Hepatocyte (in vitro differentiated cells): ENCODE data around the gene IGSF22. TPM values are rescaled to one million over a fixed set of nuclear protein-coding genes. Genes with fewer than 3 reads are reported as not detected.

ENCODE experiments used
- DNase-seq: peaks from one replicate; pipeline ENCODE4 v3.0.0-alpha.2; 2016; ENCODE audit warnings: low spot score
- H2AFZ ChIP-seq: fragments of 200-600 bp; sonication (generic); 2 replicates; pipeline ENCODE4 v1.6.0; 2016; ENCODE audit warnings: antibody characterized with exemption, mild to moderate bottlenecking
- H3K27ac ChIP-seq: fragments of 200-600 bp; sonication (generic); 2 replicates; pipeline ENCODE4 v1.5.1; 2016; ENCODE audit warnings: mild to moderate bottlenecking
- H3K27me3 ChIP-seq: fragments of 200-600 bp; sonication (generic); 2 replicates; pipeline ENCODE4 v1.6.1; 2016
- H3K36me3 ChIP-seq: fragments of 200-600 bp; sonication (generic); replicated peaks from 2 replicates; pipeline ENCODE4 v1.5.1; 2016; ENCODE audit warnings: low read depth; ENCODE audit not compliant: insufficient read depth
- H3K4me1 ChIP-seq: fragments of 200-600 bp; sonication (generic); 2 replicates; pipeline ENCODE4 v1.5.1; 2016; ENCODE audit warnings: mild to moderate bottlenecking, moderate library complexity; ENCODE audit not compliant: insufficient read depth
- H3K4me2 ChIP-seq: fragments of 200-600 bp; sonication (generic); 2 replicates; pipeline ENCODE4 v1.6.0; 2016
- H3K4me3 ChIP-seq: fragments of 200-600 bp; sonication (generic); 2 replicates; pipeline ENCODE4 v1.5.1; 2016; ENCODE audit warnings: mild to moderate bottlenecking
- H3K79me2 ChIP-seq: fragments of 200-600 bp; sonication (generic); 2 replicates; pipeline ENCODE4 v1.6.0; 2017; ENCODE audit warnings: mild to moderate bottlenecking
- H3K9me2 ChIP-seq: fragments of 200-600 bp; sonication (generic); replicated peaks from 2 replicates; pipeline ENCODE4 v1.6.0; 2017; ENCODE audit warnings: mild to moderate bottlenecking; ENCODE audit not compliant: insufficient read depth
- H3K9me3 ChIP-seq: fragments of 200-600 bp; sonication (generic); 2 replicates; pipeline ENCODE4 v1.5.1; 2016; ENCODE audit warnings: low read depth, mild to moderate bottlenecking
- H4K20me1 ChIP-seq: fragments of 200-600 bp; sonication (generic); 2 replicates; pipeline ENCODE4 v1.6.0; 2016; ENCODE audit warnings: mild to moderate bottlenecking; ENCODE audit not compliant: insufficient read depth, poor library complexity, severe bottlenecking
- EZH2 ChIP-seq: fragments of 200-600 bp; sonication (generic); IDR thresholded peaks from 2 replicates; pipeline ENCODE4 v1.6.1; 2016; ENCODE audit warnings: antibody characterized with exemption, mild to moderate bottlenecking, borderline replicate concordance
- EZH2phosphoT487 ChIP-seq: fragments of 200-600 bp; sonication (generic); IDR thresholded peaks from one replicate; pipeline ENCODE4 v1.6.1; 2018; ENCODE audit warnings: antibody characterized with exemption, mild to moderate bottlenecking, low read depth, moderate library complexity; ENCODE audit not compliant: unreplicated experiment, severe bottlenecking
- WGBS: methylation state at CpG from one replicate; pipeline ENCODE4 v1.1.6; 2016; ENCODE audit warnings: low lambda C conversion rate; ENCODE audit errors: missing lambda C conversion rate; 5-methylcytosine and 5-hydroxymethylcytosine counted together
- polyA plus RNA-seq: library from polyadenylated mRNA; unstranded; fragments of >200 nt; fragmentation: Nextera tagmentation; extraction: Ambion mirVana; gene quantifications from 2 replicates; pipeline ENCODE4 v1.2.1, GENCODE V29; 2016
- total RNA-seq: library from RNA; depleted of rRNA; stranded (reverse); fragments of >200 nt; gene quantifications from 2 replicates; pipeline ENCODE4 v1.2.3, GENCODE V29; 2014
- TF ChIP-seq, protein P1 (sequence below): fragments of 200-600 bp; sonication (generic); IDR thresholded peaks from 2 replicates; pipeline ENCODE4 v1.5.1; 2016; ENCODE audit warnings: antibody characterized with exemption, mild to moderate bottlenecking; ENCODE audit not compliant: poor library complexity

IGSF22 gene
- total and polyA plus RNA-seq, 2 experiments from 2014 or later: not detected

- H3K36me3 ChIP-seq: no peaks in the 10 kb centered on the region
- H3K9me3 ChIP-seq: no peaks in the 10 kb centered on the region
- no peaks in the 10 kb centered on the region for H3K79me2 ChIP-seq
- H3K9me2 ChIP-seq: no peaks in the 10 kb centered on the region
- 89% methylated on average over 2 of the region's 2 CpGs for WGBS
- H3K4me3 ChIP-seq: no peak overlapping the region
- TF ChIP-seq EZH2 (no peak), EZH2phosphoT487 (no peak)
- TF ChIP-seq, protein P1, sequence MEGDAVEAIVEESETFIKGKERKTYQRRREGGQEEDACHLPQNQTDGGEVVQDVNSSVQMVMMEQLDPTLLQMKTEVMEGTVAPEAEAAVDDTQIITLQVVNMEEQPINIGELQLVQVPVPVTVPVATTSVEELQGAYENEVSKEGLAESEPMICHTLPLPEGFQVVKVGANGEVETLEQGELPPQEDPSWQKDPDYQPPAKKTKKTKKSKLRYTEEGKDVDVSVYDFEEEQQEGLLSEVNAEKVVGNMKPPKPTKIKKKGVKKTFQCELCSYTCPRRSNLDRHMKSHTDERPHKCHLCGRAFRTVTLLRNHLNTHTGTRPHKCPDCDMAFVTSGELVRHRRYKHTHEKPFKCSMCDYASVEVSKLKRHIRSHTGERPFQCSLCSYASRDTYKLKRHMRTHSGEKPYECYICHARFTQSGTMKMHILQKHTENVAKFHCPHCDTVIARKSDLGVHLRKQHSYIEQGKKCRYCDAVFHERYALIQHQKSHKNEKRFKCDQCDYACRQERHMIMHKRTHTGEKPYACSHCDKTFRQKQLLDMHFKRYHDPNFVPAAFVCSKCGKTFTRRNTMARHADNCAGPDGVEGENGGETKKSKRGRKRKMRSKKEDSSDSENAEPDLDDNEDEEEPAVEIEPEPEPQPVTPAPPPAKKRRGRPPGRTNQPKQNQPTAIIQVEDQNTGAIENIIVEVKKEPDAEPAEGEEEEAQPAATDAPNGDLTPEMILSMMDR: no peak
- no peaks in the 10 kb centered on the region for H4K20me1 ChIP-seq
- H2AFZ ChIP-seq: no peak overlapping the region
- no peaks in the 10 kb centered on the region for H3K4me1 ChIP-seq
- no peaks in the 10 kb centered on the region for H3K27me3 ChIP-seq
- H3K4me2 ChIP-seq: no peak overlapping the region
- no peak overlapping the region for H3K27ac ChIP-seq
- no peak for DNase-seq
Measured at GRCh38 chr11:18731441-18731840, 5.5 kb upstream of the IGSF22 start.

DNA sequence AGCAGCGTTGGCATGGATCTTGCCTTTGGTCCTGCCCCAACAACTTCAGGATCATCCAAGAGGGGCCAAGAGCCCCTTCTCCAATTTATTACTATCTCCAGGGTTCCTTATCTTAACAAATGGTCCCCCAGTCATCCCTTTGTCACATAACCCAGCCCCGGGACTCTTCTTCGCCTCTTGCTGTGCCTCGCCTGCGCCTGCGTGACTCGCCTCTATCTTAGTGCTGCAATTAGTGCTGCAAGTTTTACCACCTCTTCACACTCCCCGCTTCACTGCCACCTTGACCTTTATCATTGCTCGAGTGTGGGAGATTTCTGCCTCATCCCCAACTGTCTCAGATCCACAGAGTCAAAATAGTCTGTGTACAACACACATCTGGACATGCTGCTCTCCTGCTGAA is 4.0 kb upstream of the IGSF22 start:
- H3K9me2 ChIP-seq: no peaks in the 10 kb centered on the region
- no peak overlapping the region for H3K4me2 ChIP-seq
- H4K20me1 ChIP-seq: no peaks in the 10 kb centered on the region
- no peaks in the 10 kb centered on the region for H3K79me2 ChIP-seq
- no peaks in the 10 kb centered on the region for H3K4me1 ChIP-seq
- TF ChIP-seq EZH2phosphoT487: no peak
- TF ChIP-seq, protein P1: no peak
- no peak overlapping the region for H2AFZ ChIP-seq
- H3K27ac ChIP-seq: no peak overlapping the region
- no peaks in the 10 kb centered on the region for H3K36me3 ChIP-seq
- H3K9me3 ChIP-seq: no peaks in the 10 kb centered on the region
- DNase-seq: no peak
- WGBS: 93% methylated on average over 9 of the region's 9 CpGs
- H3K27me3 ChIP-seq: no peaks in the 10 kb centered on the region
- no peak overlapping the region for H3K4me3 ChIP-seq

GRCh38 chr11:18729426-18729825 is 3.4 kb upstream of the IGSF22 start:
- H3K27me3 ChIP-seq: no peaks in the 10 kb centered on the region
- no peak overlapping the region for H3K4me2 ChIP-seq
- no peaks in the 10 kb centered on the region for H3K36me3 ChIP-seq
- H3K9me2 ChIP-seq: no peaks in the 10 kb centered on the region
- H3K4me3 ChIP-seq: no peak overlapping the region
- 93% methylated on average over 10 of the region's 16 CpGs for WGBS
- H3K27ac ChIP-seq: no peak overlapping the region
- no peaks in the 10 kb centered on the region for H3K9me3 ChIP-seq
- DNase-seq: no peak
- H3K4me1 ChIP-seq: no peaks in the 10 kb centered on the region
- no peaks in the 10 kb centered on the region for H4K20me1 ChIP-seq
- no peak overlapping the region for H2AFZ ChIP-seq
- TF ChIP-seq, protein P1: no peak
- TF ChIP-seq EZH2 (no peak), EZH2phosphoT487 (no peak)
- no peaks in the 10 kb centered on the region for H3K79me2 ChIP-seq

- no peak overlapping the region for H3K27ac ChIP-seq
- H2AFZ ChIP-seq: no peak overlapping the region
- no peak overlapping the region for H3K4me3 ChIP-seq
- no peaks in the 10 kb centered on the region for H3K4me1 ChIP-seq
- H3K36me3 ChIP-seq: no peaks in the 10 kb centered on the region
- no peak for DNase-seq
- no peaks in the 10 kb centered on the region for H3K9me2 ChIP-seq
- no peaks in the 10 kb centered on the region for H3K27me3 ChIP-seq
- no peaks in the 10 kb centered on the region for H3K9me3 ChIP-seq
- H4K20me1 ChIP-seq: no peaks in the 10 kb centered on the region
- no peaks in the 10 kb centered on the region for H3K79me2 ChIP-seq
- TF ChIP-seq, protein P1: no peak
- no peak for TF ChIP-seq EZH2phosphoT487
- TF ChIP-seq EZH2: no peak
- WGBS: 94% methylated on average over 13 of the region's 13 CpGs
- H3K4me2 ChIP-seq: no peak overlapping the region
Measured at GRCh38 chr11:18728658-18729057, 2.7 kb upstream of the IGSF22 start.
